HG03139 (cell line): ENCODE data around the gene WDR87.
"Not testable (repeated sequence)": the region's sequence is repeated elsewhere in the genome, so short reads cannot be mapped to it uniquely, and the experiment has no call there.

Source experiments
- ATAC-seq: cut with Tn5 transposase; IDR thresholded peaks from one replicate; pipeline ENCODE4 v1.9.1; 2021; ENCODE audit not compliant: unreplicated experiment

Gene WDR87

DNA sequence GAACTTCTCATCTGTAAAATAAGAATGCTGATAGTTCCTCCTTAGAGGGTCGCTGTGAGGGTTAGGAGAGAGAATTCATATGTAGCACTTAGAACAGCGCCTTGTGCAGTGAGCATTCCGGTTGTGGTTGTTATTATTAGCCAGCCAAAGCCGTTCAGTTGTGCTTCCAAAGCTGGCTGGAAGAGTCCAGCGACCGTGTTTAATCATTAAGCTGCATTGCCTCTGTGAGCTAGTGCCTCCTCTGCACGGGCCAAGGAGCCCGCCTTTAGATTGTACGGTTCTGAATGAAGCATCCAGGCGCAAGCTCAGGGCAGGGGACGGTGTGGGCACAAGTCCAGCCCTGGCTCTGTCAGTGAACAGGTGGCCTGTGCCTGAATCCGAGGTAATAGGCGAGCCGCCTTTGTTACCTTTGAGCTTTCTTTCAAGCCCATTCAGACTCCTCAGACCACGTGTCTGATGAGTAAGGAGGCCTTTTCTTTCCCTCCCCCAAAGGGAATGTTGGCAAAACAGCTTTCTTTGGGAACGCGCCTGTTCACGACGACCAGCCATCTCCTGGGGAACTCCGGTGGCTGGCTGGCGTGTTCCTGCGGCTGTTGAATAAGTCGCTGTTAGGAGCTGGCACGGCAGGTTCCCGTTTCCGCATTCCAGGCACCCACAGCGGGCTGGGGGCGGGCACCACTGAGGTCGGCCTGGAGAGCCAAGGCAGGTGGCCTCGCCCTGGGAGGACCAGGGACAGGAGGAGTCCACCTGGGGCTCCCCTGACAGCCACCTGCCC is 25.7 kb upstream of the WDR87 start:
- ATAC-seq, result no peak

DNA sequence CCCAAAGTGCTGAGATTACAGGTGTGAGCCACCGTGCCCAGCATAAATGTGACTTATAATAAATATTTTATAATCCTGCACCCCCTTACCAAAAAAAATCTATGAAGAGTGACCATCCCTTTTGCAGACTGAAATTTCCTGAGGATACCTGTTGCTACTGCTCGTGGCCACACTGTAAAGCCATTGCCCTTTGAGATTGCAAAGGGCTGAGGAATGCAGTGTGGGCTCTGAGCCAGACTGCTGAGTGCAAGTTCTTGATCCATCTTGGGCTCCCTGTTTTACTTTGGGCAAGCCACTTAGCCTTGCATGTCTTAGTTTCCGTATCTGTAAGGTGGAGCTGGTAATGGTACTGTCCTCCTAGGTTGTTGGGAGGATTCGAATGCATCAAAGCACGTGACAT is 24.0 kb upstream of the WDR87 start:
- ATAC-seq, result no peak

DNA sequence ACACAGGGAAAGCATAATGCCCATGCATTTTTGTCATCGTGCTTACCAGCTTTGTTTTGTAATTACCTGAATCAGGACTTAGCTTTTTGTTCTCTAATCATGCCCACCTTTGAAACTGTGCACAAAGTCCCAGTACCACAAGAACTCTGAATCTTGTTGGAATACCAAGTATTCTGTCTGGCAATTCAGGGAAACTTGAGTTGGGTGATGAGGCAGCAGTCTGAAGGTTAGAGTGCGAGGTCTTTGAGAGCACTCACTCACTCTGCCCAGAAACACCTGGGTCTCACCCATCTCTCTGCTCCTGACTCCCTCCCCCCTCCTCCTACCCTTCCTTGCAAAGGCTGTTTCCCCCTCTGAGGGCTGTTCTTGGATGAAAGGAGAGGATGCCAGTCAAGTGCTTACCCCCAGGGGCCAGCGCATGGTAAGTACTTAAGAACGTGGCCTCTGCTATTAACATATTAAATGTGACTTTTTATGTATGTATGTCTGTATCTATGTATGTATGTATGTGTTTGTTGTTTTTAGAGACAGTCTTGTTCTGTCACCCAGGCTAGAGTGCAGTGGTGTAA is 23.0 kb upstream of the WDR87 start:
- no peak for ATAC-seq

GRCh38 chr19:37928527-37929286 is 22.3 kb upstream of the WDR87 start:
- ATAC-seq, result peak; percentile 52

DNA sequence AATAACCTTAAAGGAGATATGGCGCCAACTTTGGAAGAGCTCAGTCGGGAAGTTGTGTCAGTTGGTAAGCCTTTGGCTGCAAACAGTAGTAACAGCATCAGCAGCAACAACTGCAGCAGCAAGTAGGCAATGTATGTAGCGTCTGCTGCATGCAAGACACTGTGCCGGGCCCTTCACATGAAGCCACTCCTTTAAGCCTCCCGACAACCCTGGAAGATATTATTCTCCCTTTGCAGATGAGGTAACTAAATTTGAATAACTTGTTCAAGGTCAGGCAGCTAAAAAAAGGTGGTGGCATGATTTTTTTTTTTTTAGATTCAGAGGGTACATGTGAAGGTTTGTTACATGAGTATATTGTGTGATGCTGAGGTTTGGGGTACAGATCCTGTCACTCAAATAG is 20.3 kb upstream of the WDR87 start:
- ATAC-seq, result no peak

DNA sequence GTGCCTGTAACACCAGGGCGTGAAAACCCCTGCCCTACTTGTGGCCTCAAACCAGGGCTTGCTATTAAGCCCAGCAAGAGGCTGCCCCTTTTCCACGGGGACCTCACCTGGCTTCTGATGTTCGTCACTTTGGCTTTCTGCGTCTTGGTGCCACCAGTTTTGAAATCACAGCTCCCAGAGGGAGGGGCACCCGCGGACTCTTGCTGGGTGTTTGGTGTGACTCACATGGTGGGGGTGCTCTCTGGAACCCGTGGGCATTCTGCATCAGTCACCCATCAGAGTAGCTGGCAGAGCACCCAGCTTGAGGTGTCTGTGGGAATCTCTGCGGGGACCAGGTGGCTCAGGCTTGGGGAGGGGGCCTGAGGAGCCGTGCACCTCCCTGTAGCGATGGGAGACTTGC is 19.9 kb upstream of the WDR87 start:
- no peak for ATAC-seq

GRCh38 chr19:37925212-37925611 is 18.8 kb upstream of the WDR87 start:
- no peak for ATAC-seq

GRCh38 chr19:37924573-37924972 is 18.2 kb upstream of the WDR87 start:
- ATAC-seq, result not testable (repeated sequence)

GRCh38 chr19:37920591-37921450 is 14.4 kb upstream of the WDR87 start:
- ATAC-seq, result no peak

DNA sequence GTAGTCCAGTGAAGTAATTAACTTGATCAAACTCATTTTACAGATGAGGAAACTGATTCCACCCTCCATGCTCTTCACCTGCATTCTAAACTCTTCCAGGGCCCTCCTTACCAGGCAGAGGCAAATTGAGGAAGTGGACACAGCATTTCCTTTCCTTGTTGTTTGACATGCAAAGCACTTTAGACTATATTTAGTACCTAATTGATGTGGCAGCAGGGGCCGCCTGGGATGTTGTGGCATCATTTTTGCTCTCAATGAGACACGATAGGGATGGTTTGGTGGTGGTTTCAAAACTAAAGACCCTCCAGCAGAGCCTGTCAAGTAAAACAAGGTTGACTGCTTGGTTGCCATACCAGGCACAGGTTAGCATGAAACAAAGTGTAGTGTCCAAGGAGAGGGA is 8.5 kb upstream of the WDR87 start:
- no peak for ATAC-seq

GRCh38 chr19:37909661-37910199 is 3.3 kb upstream of the WDR87 start:
- no peak for ATAC-seq

DNA sequence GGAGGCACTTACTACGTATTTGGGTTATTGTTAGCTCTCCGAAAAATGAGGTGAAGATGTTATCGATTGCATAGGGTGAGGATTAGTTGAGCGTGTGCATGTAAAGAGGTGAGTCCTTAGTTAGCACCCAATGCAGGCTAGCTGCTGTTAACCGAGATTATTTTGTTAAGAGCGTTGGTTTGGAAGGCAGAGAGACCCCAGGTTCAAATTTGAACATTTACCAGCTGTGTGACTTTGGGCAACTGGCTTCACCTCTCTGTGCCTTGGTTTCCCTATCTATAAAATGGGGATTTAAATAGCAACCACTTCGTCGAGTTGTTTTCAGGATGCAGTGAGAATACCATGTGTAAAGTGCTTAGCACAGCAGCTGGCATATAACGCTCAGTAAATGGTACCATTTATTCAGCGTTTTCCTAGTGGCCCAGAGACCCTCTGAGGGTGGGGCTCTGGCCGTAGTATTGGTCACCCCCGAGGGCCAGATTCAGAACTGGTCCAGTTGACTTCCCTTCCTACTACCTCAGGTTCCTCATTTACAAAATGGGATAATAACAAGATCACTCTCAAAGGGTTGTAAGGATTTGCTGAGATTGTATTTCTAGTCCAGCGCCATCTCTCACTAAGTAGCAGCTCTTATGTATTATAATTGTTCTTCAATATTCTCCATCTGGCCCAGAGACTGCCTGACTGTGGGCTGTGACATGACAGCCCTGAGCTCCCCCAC is 1.5 kb upstream of the WDR87 start:
- no peak for ATAC-seq

GRCh38 chr19:37906869-37907734 is 708 bp upstream of the WDR87 start, which contains the start of gene SIPA1L3:
TSS of gene SIPA1L3 (plus strand) at chr19:37907208. CDS start at chr19:38081566, 174,358 bp downstream.
- ATAC-seq, result peak; percentile 67

- no peak for ATAC-seq
Measured at GRCh38 chr19:37903096-37903495, 3.3 kb downstream of the WDR87 start.

DNA sequence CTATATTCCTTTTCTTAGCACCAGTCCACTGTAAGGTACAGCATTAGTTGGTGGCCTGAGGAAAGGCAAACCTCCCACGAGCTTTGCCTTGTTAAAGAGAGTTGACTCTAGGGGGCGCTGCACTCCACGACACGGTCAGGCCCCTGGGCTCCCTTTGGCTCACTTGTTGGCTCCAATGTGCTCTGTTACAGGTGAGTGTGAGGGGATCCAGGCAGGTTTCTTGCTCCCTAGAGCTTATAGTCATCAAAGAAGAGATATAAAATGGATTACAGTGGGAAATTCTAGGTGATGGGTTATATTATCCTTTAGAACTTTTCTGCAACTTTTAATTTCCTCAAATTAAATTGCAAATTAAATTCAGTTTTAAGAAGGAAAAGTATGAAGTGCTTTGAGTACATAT is 3.7 kb downstream of the WDR87 start:
- no peak for ATAC-seq

GRCh38 chr19:37899966-37900365 is 6.4 kb downstream of the WDR87 start:
- ATAC-seq, result no peak

GRCh38 chr19:37899453-37899852 is 6.9 kb downstream of the WDR87 start:
- no peak for ATAC-seq

DNA sequence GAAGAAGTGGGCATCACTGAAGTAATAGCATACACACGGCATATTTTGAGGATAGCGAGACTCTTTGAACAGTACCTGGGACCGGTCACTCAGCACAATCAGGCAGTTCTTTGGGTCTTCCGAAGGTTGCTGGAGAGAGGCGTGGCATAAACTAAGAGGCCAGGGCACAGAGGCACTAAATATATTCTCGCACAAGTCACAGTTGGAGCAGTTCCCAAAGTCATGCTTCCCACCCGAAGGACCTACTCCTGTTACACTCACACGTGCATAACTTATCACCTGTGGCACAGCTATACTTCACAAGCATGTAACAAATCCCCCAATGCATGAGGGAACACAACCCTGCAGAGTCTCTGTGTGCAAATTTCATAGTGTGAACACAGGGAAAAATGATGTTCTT is 10.2 kb downstream of the WDR87 start:
- ATAC-seq, result no peak
